Spleen (tissue), 11 donors: ENCODE measurements around the gene ATP11B. TPM values are rescaled to one million over a fixed set of nuclear protein-coding genes. Genes with fewer than 3 reads are reported as not detected.

Experiments
- DNase-seq: peaks from one replicate; pipeline ENCODE4 v3.0.0-alpha.2; 2020
- H3K27ac ChIP-seq, 8 donors: fragments of 200-600 bp; sonication (generic) in 7 of 8; 1 replicate in 4 of 8; 2 replicates in 4 of 8; pipeline versions ENCODE4 v1.5.0 to v1.8.0; 2016 to 2021; ENCODE audit warnings: inconsistent platforms in 4 of 8, mild to moderate bottlenecking in 4 of 8, moderate library complexity in 1 of 8
- H3K27me3 ChIP-seq, 7 donors: fragments of 200-600 bp; sonication (generic) in 6 of 7; replicated peaks in 1 of 7; 1 replicate in 4 of 7; 2 replicates in 3 of 7; pipeline versions ENCODE4 v1.5.0 to v1.8.0; 2016 to 2021; ENCODE audit warnings: inconsistent platforms in 3 of 7, mild to moderate bottlenecking in 1 of 7
- H3K36me3 ChIP-seq, 6 donors: fragments of 200-600 bp; sonication (generic) in 5 of 6; 1 replicate in 4 of 6; 2 replicates in 2 of 6; pipeline versions ENCODE4 v1.5.0 to v1.8.0; 2016 to 2021; ENCODE audit warnings: inconsistent platforms in 2 of 6
- H3K4me1 ChIP-seq, 6 donors: fragments of 200-600 bp; sonication (generic) in 5 of 6; 1 replicate in 3 of 6; 2 replicates in 3 of 6; pipeline versions ENCODE4 v1.5.0 to v1.8.0; 2016 to 2021; ENCODE audit warnings: inconsistent platforms in 3 of 6
- H3K4me3 ChIP-seq, 8 donors: fragments of 200-600 bp; sonication (generic) in 7 of 8; 1 replicate in 4 of 8; 2 replicates in 4 of 8; pipeline versions ENCODE4 v1.5.0 to v1.8.0; 2016 to 2021; ENCODE audit warnings: inconsistent platforms in 4 of 8, mild to moderate bottlenecking in 4 of 8, moderate library complexity in 2 of 8
- H3K9me3 ChIP-seq, 8 donors: fragments of 200-600 bp; sonication (generic) in 7 of 8; 1 replicate in 4 of 8; 2 replicates in 4 of 8; pipeline versions ENCODE4 v1.5.0 to v1.8.0; 2016 to 2021; ENCODE audit warnings: inconsistent platforms in 4 of 8
- CTCF ChIP-seq, 11 experiments: fragments of 200-600 bp in 7 of 11; fragments of 450-650 bp in 4 of 11; sonication (generic) in 4 of 11; IDR thresholded peaks in 8 of 11; conservative IDR thresholded peaks in 3 of 11; 1 replicate in 7 of 11; 2 replicates in 4 of 11; pipeline versions ENCODE4 v1.4.0 to v1.8.0; 2016 to 2021; ENCODE audit warnings: antibody characterized with exemption in 11 of 11, inconsistent platforms in 4 of 11, mild to moderate bottlenecking in 1 of 11
- POLR2A ChIP-seq, 3 donors: fragments of 450-650 bp; IDR thresholded peaks; one replicate each; pipeline ENCODE4 v1.5.1; 2017; ENCODE audit warnings: antibody characterized with exemption in 3 of 3, mild to moderate bottlenecking in 1 of 3
- POLR2AphosphoS5 ChIP-seq, 3 donors: sonication (generic); formaldehyde crosslinking; IDR thresholded peaks; one replicate each; pipeline ENCODE4 v1.5.1; 2017; ENCODE audit warnings: antibody characterized with exemption in 3 of 3
- WGBS, 5 donors: extraction: QIAGEN DNeasy Blood & Tissue Kit in 3 of 5; methylation state at CpG; one replicate each; pipeline versions ENCODE4 v1.1.5 to v1.1.7; 2013 to 2018; 5-methylcytosine and 5-hydroxymethylcytosine counted together
- intact Hi-C: fragments of 100-400 bp; cut with DNase I; formaldehyde crosslinking; loops from one replicate; pipeline ENCODE4 v1.15.0; 2023; ENCODE audit warnings: low total_unique reads
- polyA plus RNA-seq, 3 donors: library from polyadenylated mRNA; stranded (reverse); fragments of 200-250 nt; gene quantifications; one replicate each; pipeline ENCODE4 v1.2.1, GENCODE V29; 2013
- total RNA-seq, 7 donors: library from RNA; depleted of rRNA in 3 of 7; stranded (reverse); fragments of >200 nt in 3 of 7; fragmentation: NEBNext Ultra II Directional in 4 of 7; extraction: Animal tissue kit (Norgen Biotek cat#: 25700) in 4 of 7; gene quantifications; one replicate each; pipeline versions ENCODE4 v1.1.0 to v1.2.1, GENCODE V29; 2016 to 2021
- donor health status: healthy with polysubstance abuse.
- donor health status: DM: no; HTN: no; CAD: no; lungs with moderate emphysema.
- donor health status: DM: no; HTN: no; CAD: no.
- donor health status: Bipolar disorder and iron deficiency.
- donor health status: healthy.
- donor health status: DM: no; HTN: no; CAD: no.
- donor health status: DM: yes; HTN: yes; CAD: no.

Gene ATP11B
- total and polyA plus RNA-seq, 10 donors, result 7.2 to 165 (median 90.3) TPM

- Histone ChIP-seq H3K4me3 (no peak overlapping the region), H3K27me3 (peaks cover 0 to 26% (median 0%) of the 10 kb centered on the region in 7 donors), H3K36me3 (no peaks in the 10 kb centered on the region), H3K9me3 (no peaks in the 10 kb centered on the region), H3K27ac (no peak overlapping the region), H3K4me1 (peaks cover 0 to 18% (median 12%) of the 10 kb centered on the region in 6 donors)
- TF ChIP-seq POLR2AphosphoS5 (IDR thresholded peaks at IDR 0.05), result no peak
- TF ChIP-seq CTCF (IDR thresholded peaks at IDR 0.05 in 8 of 11, conservative IDR thresholded peaks at IDR 0.05 in 3 of 11), result no peak
- TF ChIP-seq POLR2A (IDR thresholded peaks at IDR 0.05), result no peak
- no peak for DNase-seq
- intact Hi-C loops, result no loop called here
- 34 to 53% (median 50%) methylated on average over 1 of the region's 1 CpG for WGBS, 5 donors
Observed at GRCh38 chr3:182784542-182784941, 8.8 kb upstream of the ATP11B start.

GRCh38 chr3:182785142-182785541 lies 8.2 kb upstream of the ATP11B start:
- no peaks in the 10 kb centered on the region for H3K9me3 ChIP-seq
- no peaks in the 10 kb centered on the region for H3K36me3 ChIP-seq
- H3K4me1 ChIP-seq, result peaks cover 0 to 24% (median 15%) of the 10 kb centered on the region in 6 donors
- no peak for DNase-seq
- intact Hi-C loops, result no loop called here
- H3K27me3 ChIP-seq, result peaks cover 0 to 26% (median 0%) of the 10 kb centered on the region in 7 donors
- 86 to 93% (median 87%) methylated on average over 3 of the region's 3 CpGs for WGBS, 5 donors
- H3K27ac ChIP-seq, result no peak overlapping the region
- H3K4me3 ChIP-seq, result no peak overlapping the region
- TF ChIP-seq POLR2AphosphoS5 (IDR thresholded peaks at IDR 0.05), result no peak
- no peak for TF ChIP-seq CTCF (IDR thresholded peaks at IDR 0.05 in 8 of 11, conservative IDR thresholded peaks at IDR 0.05 in 3 of 11)
- no peak for TF ChIP-seq POLR2A (IDR thresholded peaks at IDR 0.05)

GRCh38 chr3:182785756-182786155 lies 7.5 kb upstream of the ATP11B start:
- H3K4me1 ChIP-seq, result peaks cover 0 to 27% (median 15%) of the 10 kb centered on the region in 6 donors
- intact Hi-C loops, result no loop called here
- no peaks in the 10 kb centered on the region for H3K9me3 ChIP-seq
- no peaks in the 10 kb centered on the region for H3K36me3 ChIP-seq
- H3K27me3 ChIP-seq, result peaks cover 0 to 26% (median 0%) of the 10 kb centered on the region in 7 donors
- no peak for DNase-seq
- TF ChIP-seq POLR2A (IDR thresholded peaks at IDR 0.05) (no peak), POLR2AphosphoS5 (IDR thresholded peaks at IDR 0.05) (no peak), CTCF (IDR thresholded peaks at IDR 0.05 in 8 of 11, conservative IDR thresholded peaks at IDR 0.05 in 3 of 11) (no peak)
- H3K27ac ChIP-seq, result no peak overlapping the region
- H3K4me3 ChIP-seq, result no peak overlapping the region

GRCh38 chr3:182786564-182787196 lies 6.6 kb upstream of the ATP11B start:
- Histone ChIP-seq H3K9me3 (no peaks in the 10 kb centered on the region), H3K36me3 (no peaks in the 10 kb centered on the region), H3K4me3 (no peak overlapping the region), H3K4me1 (peaks cover 0 to 27% (median 15%) of the 10 kb centered on the region in 6 donors), H3K27ac (no peak overlapping the region), H3K27me3 (peaks cover 0 to 26% (median 0%) of the 10 kb centered on the region in 7 donors)
- no peak for TF ChIP-seq POLR2AphosphoS5 (IDR thresholded peaks at IDR 0.05)
- no peak for TF ChIP-seq CTCF (IDR thresholded peaks at IDR 0.05 in 8 of 11, conservative IDR thresholded peaks at IDR 0.05 in 3 of 11)
- no peak for TF ChIP-seq POLR2A (IDR thresholded peaks at IDR 0.05)
- no peak for DNase-seq
- intact Hi-C loops, result no loop called here
- 64 to 86% (median 80%) methylated on average over 5 of the region's 5 CpGs for WGBS, 5 donors
